ENCODE measurements around the gene PTPN1. TPM values are rescaled to one million over a fixed set of nuclear protein-coding genes. Genes with fewer than 3 reads are reported as not detected.

PTPN1 gene
- total and polyA plus RNA-seq, 2 of the 13 experiments (the other 11 are each of a cell fraction or from before 2014, with no cell fraction given): 17.7 to 37.2 TPM

- peak; percentile 79; the same call in 1 of the 2 replicates for TF ChIP-seq ZSCAN9 (CRISPR knock-in tag; IDR thresholded peaks at IDR 0.05; ENCODE audit: borderline replicate concordance)
- TF ChIP-seq PTBP1 (IDR thresholded peaks at IDR 0.05; ENCODE audit: low read depth, low read length, poor library complexity, severe bottlenecking): no peak
- no peak for TF ChIP-seq CEBPZ (IDR thresholded peaks at IDR 0.05; ENCODE audit: low read length)
- TF ChIP-seq EED (CRISPR knock-in tag; IDR thresholded peaks at IDR 0.05): peak; percentile 89; the same call in 1 of the 2 replicates
- TF ChIP-seq REL (CRISPR knock-in tag; conservative IDR thresholded peaks at IDR 0.05): no peak
- TF ChIP-seq ZBED4 (CRISPR knock-in tag; IDR thresholded peaks at IDR 0.05; ENCODE audit: borderline replicate concordance): no peak
- peak; percentile 30 for TF ChIP-seq TBL1XR1 (IDR thresholded peaks at IDR 0.05; ENCODE audit: borderline replicate concordance, low read length, partially characterized antibody)
- no peak for TF ChIP-seq RNF219 (CRISPR knock-in tag; IDR thresholded peaks at IDR 0.05)
- no peak for TF ChIP-seq TERF1 (CRISPR knock-in tag; IDR thresholded peaks at IDR 0.05)
- no peak for TF ChIP-seq THAP7 (CRISPR knock-in tag; IDR thresholded peaks at IDR 0.05)
- TF ChIP-seq ZNF720 (CRISPR knock-in tag; IDR thresholded peaks at IDR 0.05): no peak
- TF ChIP-seq ZNF777 (CRISPR knock-in tag; IDR thresholded peaks at IDR 0.05): peak; percentile 54; the same call in 1 of the 2 replicates
- TF ChIP-seq ZSCAN22 (CRISPR knock-in tag; IDR thresholded peaks at IDR 0.05): no peak
- no peak for TF ChIP-seq ZNF225 (CRISPR knock-in tag; IDR thresholded peaks at IDR 0.05)
- TF ChIP-seq KAT7 (CRISPR knock-in tag; IDR thresholded peaks at IDR 0.05; ENCODE audit: borderline replicate concordance): no peak; the same call in 1 of the 2 replicates
These were observed 31.8 kb upstream of the PTPN1 start (continued) for GRCh38 chr20:50478162-50478990.
